HepG2 (cell line): ENCODE data around the gene CPNE8. TPM values are rescaled to one million over a fixed set of nuclear protein-coding genes. Genes with fewer than 3 reads are reported as not detected.

Experiments used
- ATAC-seq: fragments of 200-7000 bp; cut with Tn5 transposase; 3 replicates; pipeline ENCODE4 v1.9.1; 2020; ENCODE audit warnings: mild to moderate bottlenecking, moderate library complexity
- BruUV-seq: library from RNA; stranded (reverse); fragments of 400-500 nt; replicated peaks from 2 replicates; lab custom pipeline; 2021; lab: Mats Ljungman, UMichigan
- CTCF ChIA-PET: fragments of 300-600 bp; formaldehyde crosslinking; extraction: SDS; loops from one replicate; lab custom pipeline; 2021; ENCODE audit warnings: low total read pairs, inconsistent platforms, low intra/inter-chr PET ratio; lab: Yijun Ruan, JAX
- POLR2A ChIA-PET: fragments of 350-600 bp; sonication (Branson Sonifier 250); formaldehyde crosslinking; loops from one replicate; lab custom pipeline; 2020; ENCODE audit warnings: antibody characterized with exemption, inconsistent platforms; lab: Yijun Ruan, JAX
- DNase-seq: peaks from one replicate; pipeline ENCODE4 v3.0.0-alpha.2; 2015; ENCODE audit warnings: low spot score
- FAIRE-seq: peaks from 3 replicates; lab custom pipeline; 2011; peaks lifted over from hg19 to GRCh38; lab: Jason Lieb, UNC
- H2AFZ ChIP-seq: one replicate; pipeline ENCODE4 v1.6.1; 2011; ENCODE audit warnings: low read length, inconsistent platforms
- H3K27ac ChIP-seq: fragments of 300-600 bp; 3 replicates; pipeline ENCODE4 v1.8.0; 2011; ENCODE audit warnings: mixed run types, mild to moderate bottlenecking, mixed read lengths, low read length, inconsistent platforms; ENCODE audit not compliant: insufficient read depth; ENCODE audit errors: extremely low read length
- H3K27me3 ChIP-seq, 2 experiments: fragments of 200-600 bp in 1 of 2; 2 replicates in 1 of 2; 3 replicates in 1 of 2; pipeline versions ENCODE4 v1.6.0 to v1.8.0; 2011; ENCODE audit warnings: low read length in 2 of 2, mild to moderate bottlenecking in 2 of 2, moderate library complexity in 2 of 2, inconsistent platforms in 1 of 2; ENCODE audit not compliant: insufficient read depth in 2 of 2, control insufficient read depth in 1 of 2
- H3K36me3 ChIP-seq, 2 experiments: fragments of 200-600 bp in 1 of 2; replicated peaks in 1 of 2; 2 replicates in 1 of 2; 3 replicates in 1 of 2; pipeline versions ENCODE4 v1.5.1 to v1.8.0; 2011; ENCODE audit warnings: low read length in 2 of 2, inconsistent platforms in 1 of 2; ENCODE audit not compliant: insufficient read depth in 2 of 2, control insufficient read depth in 1 of 2
- H3K4me1 ChIP-seq: 2 replicates; pipeline ENCODE4 v1.5.1; 2012; ENCODE audit warnings: low read length, inconsistent platforms; ENCODE audit not compliant: insufficient read depth
- H3K4me2 ChIP-seq: 2 replicates; pipeline ENCODE4 v1.6.0; 2011; ENCODE audit warnings: low read depth, low read length, inconsistent platforms
- H3K4me3 ChIP-seq, 3 experiments: fragments of 200-600 bp in 1 of 3; sonication (generic), shearing (Covaris generic) in 1 of 3; replicated peaks in 1 of 3; 2 replicates each; pipeline ENCODE4 v1.5.1; 2011 to 2016; ENCODE audit warnings: low read length in 3 of 3, inconsistent platforms in 2 of 3, low read depth in 2 of 3, mild to moderate bottlenecking in 2 of 3, control low read depth in 1 of 3, mixed read lengths in 1 of 3; ENCODE audit not compliant: insufficient read depth in 1 of 3
- H3K79me2 ChIP-seq: one replicate; pipeline ENCODE4 v1.6.1; 2011; ENCODE audit warnings: low read length, inconsistent platforms; ENCODE audit not compliant: insufficient read depth
- H3K9ac ChIP-seq: 2 replicates; pipeline ENCODE4 v1.6.0; 2011; ENCODE audit warnings: mild to moderate bottlenecking, low read depth, low read length, inconsistent platforms; ENCODE audit not compliant: insufficient read depth
- H3K9me3 ChIP-seq: 2 replicates; pipeline ENCODE4 v1.5.1; 2012; ENCODE audit warnings: mild to moderate bottlenecking, low read length
- H4K20me1 ChIP-seq: 2 replicates; pipeline ENCODE4 v1.6.0; 2011; ENCODE audit warnings: inconsistent platforms, mild to moderate bottlenecking, low read length, moderate library complexity; ENCODE audit not compliant: insufficient read depth
- HNRNPL ChIP-seq: fragments of 200-400 bp; formaldehyde crosslinking; IDR thresholded peaks from 2 replicates; pipeline ENCODE4 v1.6.1; 2017; ENCODE audit warnings: mild to moderate bottlenecking, low read depth, low read length
- IRX3 ChIP-seq: sonication (generic); formaldehyde crosslinking; IDR thresholded peaks from 2 replicates; pipeline ENCODE4 v1.8.1; 2023; ENCODE audit warnings: mild to moderate bottlenecking, low read depth, missing genetic modification reagents, borderline replicate concordance
- NAIF1 ChIP-seq: sonication (generic); formaldehyde crosslinking; IDR thresholded peaks from 2 replicates; pipeline ENCODE4 v1.5.0; 2020; ENCODE audit warnings: mild to moderate bottlenecking, missing genetic modification reagents, borderline replicate concordance
- SMC3 ChIP-seq: IDR thresholded peaks from 2 replicates; pipeline ENCODE4 v1.6.1; 2011; ENCODE audit warnings: low read length, improper control_type of control experiment
- ZNF10 ChIP-seq: sonication (generic); formaldehyde crosslinking; IDR thresholded peaks from 2 replicates; pipeline ENCODE4 v1.4.0; 2020; ENCODE audit warnings: mild to moderate bottlenecking, low read depth, missing genetic modification reagents, borderline replicate concordance
- ZNF704 ChIP-seq: sonication (generic); formaldehyde crosslinking; IDR thresholded peaks from 2 replicates; pipeline ENCODE4 v1.8.1; 2023; ENCODE audit warnings: mild to moderate bottlenecking, inconsistent platforms, moderate library complexity, missing genetic modification reagents, borderline replicate concordance
- WGBS: methylation state at CpG from one replicate; pipeline ENCODE4 v1.1.6; 2017; ENCODE audit warnings: low lambda C conversion rate; 5-methylcytosine and 5-hydroxymethylcytosine counted together
- in situ Hi-C: cut with HindIII; loops from 2 replicates; pipeline ENCODE4 v1.10.0; 2017; ENCODE audit warnings: low pct_unique_long_range_greater_than_20kb; ENCODE audit not compliant: extremely low pct_ligation_motif_present
- intact Hi-C: fragments of 100-400 bp; cut with micrococcal nuclease; formaldehyde crosslinking; loops from one replicate; pipeline ENCODE4 v1.10.0; 2022; ENCODE audit not compliant: unreplicated experiment
- polyA plus RNA-seq, 8 experiments: library from polyadenylated mRNA; depleted of rRNA in 3 of 8; stranded (reverse) in 7 of 8; unstranded in 1 of 8; fragments of >200 nt; fragmentation: Illumina TruSeq in 4 of 8; extraction: Trizol in 4 of 8; gene quantifications; 2 replicates each; pipeline versions ENCODE4 v1.2.1 to v1.2.3, GENCODE V29; 2011 to 2016; ENCODE audit warnings: low read depth in 4 of 8, missing spikeins in 1 of 8, mixed read lengths in 1 of 8; ENCODE audit not compliant: insufficient read depth in 1 of 8
- total RNA-seq, 5 experiments: library from RNA; depleted of rRNA; stranded (reverse); fragments of >200 nt; fragmentation: Illumina TruSeq; extraction: Trizol; gene quantifications; 2 replicates each; pipeline ENCODE4 v1.2.3, GENCODE V29; 2016; ENCODE audit warnings: low read depth in 1 of 5
- TF ChIP-seq, protein P1 (sequence below): sonication (generic); formaldehyde crosslinking; IDR thresholded peaks from 2 replicates; pipeline ENCODE4 v1.8.1; 2023; ENCODE audit warnings: mild to moderate bottlenecking, moderate library complexity, missing genetic modification reagents

CPNE8 gene
- total and polyA plus RNA-seq, 2 of the 13 experiments (the other 11 are each of a cell fraction or from before 2014, with no cell fraction given): 2.4 to 2.7 TPM

- TF ChIP-seq, protein P1, sequence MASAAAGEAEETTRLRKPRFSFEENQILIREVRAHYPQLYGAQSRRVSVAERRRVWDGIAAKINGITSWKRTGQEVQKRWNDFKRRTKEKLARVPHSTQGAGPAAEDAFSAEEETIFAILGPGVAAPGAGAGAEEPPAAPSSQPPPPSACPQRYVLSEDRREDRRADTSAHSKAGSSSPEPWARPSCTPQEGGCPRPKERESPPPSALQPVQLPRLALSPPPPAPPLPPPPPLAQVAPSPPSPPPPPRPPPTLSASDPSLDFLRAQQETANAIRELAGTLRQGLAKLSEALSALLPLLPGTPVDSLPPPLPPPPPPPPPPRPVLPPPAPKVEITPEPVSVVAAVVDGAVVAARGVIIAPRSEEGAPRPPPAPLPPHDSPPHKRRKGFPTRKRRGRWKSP: no peak
These were observed 216.2 kb downstream of the CPNE8 start (continued) for GRCh38 chr12:38689195-38689594.

DNA sequence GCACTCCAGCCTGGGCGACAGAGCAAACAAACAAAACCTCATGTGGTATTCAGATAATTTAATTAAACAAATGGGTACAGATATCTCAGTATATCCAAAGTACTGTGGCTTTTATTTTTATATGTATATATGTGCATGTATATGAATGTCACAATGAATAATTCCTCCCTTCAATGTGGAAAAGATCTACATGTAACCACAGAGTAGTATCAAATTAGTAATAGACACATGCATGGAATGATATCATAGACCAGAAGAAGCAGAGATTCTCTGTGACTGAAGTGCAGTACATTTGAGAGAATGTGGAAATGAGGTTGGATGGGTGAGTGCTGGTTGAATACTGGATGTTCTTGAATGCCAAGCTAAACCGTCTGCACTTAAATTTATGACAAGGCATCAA lies 222.9 kb downstream of the CPNE8 start:
- no peak for ATAC-seq
- intact Hi-C loops (no loop called here), in situ Hi-C loops (no loop called here)
- BruUV-seq: no TSS peak
- Histone ChIP-seq H3K79me2 (no peaks in the 10 kb centered on the region), H2AFZ (no peak overlapping the region), H3K4me3 (no peak overlapping the region), H3K9ac (no peak overlapping the region), H3K9me3 (no peaks in the 10 kb centered on the region), H4K20me1 (no peaks in the 10 kb centered on the region), H3K4me2 (no peak overlapping the region), H3K36me3 (no peaks in the 10 kb centered on the region), H3K27ac (no peak overlapping the region), H3K4me1 (no peaks in the 10 kb centered on the region), H3K27me3 (no peaks in the 10 kb centered on the region)
- TF ChIP-seq SMC3: no peak
- no peak for TF ChIP-seq NAIF1 (CRISPR knock-in tag)
- no peak for TF ChIP-seq ZNF704 (CRISPR knock-in tag)
- TF ChIP-seq ZNF10: no peak
- no peak for TF ChIP-seq IRX3
- no peak for TF ChIP-seq HNRNPL
- no peak for DNase-seq
- WGBS: 35% methylated on average over 2 of the region's 2 CpGs
- ChIA-PET POLR2A (no interaction called here), CTCF (no interaction called here)
- FAIRE-seq: no peak
